HEK293T (cell line): ENCODE data around the gene DCUN1D2.
A peak's percentile ranks its signal among the peaks of the same experiment; 100 is the strongest.

Source experiments
- CTCF ChIA-PET: fragments of 350-600 bp; formaldehyde crosslinking; extraction: SDS; loops from one replicate; lab custom pipeline; 2021; ENCODE audit warnings: antibody characterized with exemption, inconsistent platforms; lab: Yijun Ruan, JAX
- POLR2A ChIA-PET: fragments of 350-600 bp; formaldehyde crosslinking; extraction: SDS; loops from one replicate; lab custom pipeline; 2020; ENCODE audit warnings: antibody characterized with exemption, inconsistent platforms; lab: Yijun Ruan, JAX
- DNase-seq: peaks from one replicate; pipeline ENCODE4 v3.0.0; 2012; ENCODE audit warnings: mixed read lengths; ENCODE audit errors: extremely low spot score
- ARNT ChIP-seq: fragments of 450-650 bp; IDR thresholded peaks from 2 replicates; pipeline ENCODE4 v1.6.1; 2017; ENCODE audit warnings: mild to moderate bottlenecking
- BHLHE40 ChIP-seq: fragments of 450-650 bp; IDR thresholded peaks from 2 replicates; pipeline ENCODE4 v1.6.1; 2016; ENCODE audit warnings: mild to moderate bottlenecking, moderate library complexity, borderline replicate concordance
- CTBP1 ChIP-seq: fragments of 450-650 bp; IDR thresholded peaks from 2 replicates; pipeline ENCODE4 v1.6.1; 2016; ENCODE audit warnings: borderline replicate concordance
- ELF4 ChIP-seq: fragments of 450-650 bp; IDR thresholded peaks from 2 replicates; pipeline ENCODE4 v1.6.1; 2017; ENCODE audit warnings: antibody characterized with exemption
- FOXA1 ChIP-seq: fragments of 450-650 bp; IDR thresholded peaks from 2 replicates; pipeline ENCODE4 v1.6.1; 2016; ENCODE audit warnings: mild to moderate bottlenecking
- FOXK2 ChIP-seq: fragments of 450-650 bp; IDR thresholded peaks from 2 replicates; pipeline ENCODE4 v1.6.1; 2016; ENCODE audit warnings: mild to moderate bottlenecking
- FOXM1 ChIP-seq: fragments of 450-650 bp; IDR thresholded peaks from 2 replicates; pipeline ENCODE4 v1.6.1; 2017; ENCODE audit warnings: mild to moderate bottlenecking, borderline replicate concordance
- HDGF ChIP-seq: fragments of 450-650 bp; IDR thresholded peaks from 2 replicates; pipeline ENCODE4 v1.6.1; 2017; ENCODE audit warnings: antibody characterized with exemption, borderline replicate concordance
- L3MBTL2 ChIP-seq: fragments of 450-650 bp; conservative IDR thresholded peaks from 2 replicates; pipeline ENCODE4 v1.6.1; 2016; ENCODE audit warnings: mild to moderate bottlenecking
- LEF1 ChIP-seq: fragments of 450-650 bp; IDR thresholded peaks from 2 replicates; pipeline ENCODE4 v1.6.1; 2017; ENCODE audit warnings: mild to moderate bottlenecking, borderline replicate concordance
- NFRKB ChIP-seq: fragments of 450-650 bp; IDR thresholded peaks from 2 replicates; pipeline ENCODE4 v1.6.1; 2016; ENCODE audit warnings: mild to moderate bottlenecking, moderate library complexity
- PKNOX1 ChIP-seq: fragments of 450-650 bp; IDR thresholded peaks from 2 replicates; pipeline ENCODE4 v1.6.1; 2016
- SP1 ChIP-seq: fragments of 450-650 bp; IDR thresholded peaks from 2 replicates; pipeline ENCODE4 v1.6.1; 2017
- SUZ12 ChIP-seq: fragments of 450-650 bp; IDR thresholded peaks from 2 replicates; pipeline ENCODE4 v1.6.1; 2016; ENCODE audit warnings: mild to moderate bottlenecking
- TARDBP ChIP-seq: fragments of 450-650 bp; IDR thresholded peaks from 2 replicates; pipeline ENCODE4 v1.6.1; 2016
- ZNF384 ChIP-seq: fragments of 450-650 bp; IDR thresholded peaks from 2 replicates; pipeline ENCODE4 v1.6.1; 2016

The DCUN1D2 gene

DNA sequence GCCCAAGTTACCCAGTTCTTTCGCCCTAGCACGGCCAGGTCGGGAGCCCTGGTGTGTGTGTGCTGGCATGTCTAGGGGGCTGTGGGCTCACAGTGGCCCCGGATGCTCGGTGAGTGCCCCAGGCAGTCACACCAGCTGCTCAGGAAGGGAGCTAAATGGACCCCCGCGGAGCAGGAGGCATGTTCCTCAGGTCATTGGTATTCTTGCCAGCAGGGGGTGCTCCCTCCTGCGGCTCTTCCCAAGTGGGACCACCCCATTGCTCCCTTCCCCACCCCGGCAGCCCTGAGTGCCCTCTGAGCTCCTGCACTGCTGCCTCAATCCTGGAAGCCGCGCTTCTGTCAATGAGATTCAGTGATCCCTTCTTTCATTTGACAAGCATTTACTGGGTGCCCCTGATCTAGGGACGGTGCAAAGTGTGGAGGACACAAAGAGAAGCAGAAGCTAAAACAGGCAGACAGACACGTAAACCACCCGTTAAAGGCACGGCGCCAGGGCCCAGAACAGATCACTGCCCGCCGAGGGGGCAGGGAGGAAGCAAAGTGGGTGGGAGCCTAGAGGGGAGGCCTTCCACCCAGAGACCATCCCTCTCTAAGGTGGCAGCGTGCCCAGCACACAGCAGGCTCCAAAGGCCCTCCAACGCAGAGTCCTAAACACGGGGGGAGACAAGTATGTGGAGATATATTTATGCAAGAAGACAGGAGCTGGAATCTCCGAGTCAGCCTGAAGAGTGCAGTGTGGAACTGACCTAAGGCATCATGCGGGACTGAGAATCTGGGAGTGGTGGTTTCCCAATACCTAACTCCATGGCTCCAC lies 32.1 kb downstream of the DCUN1D2 start:
- POLR2A ChIA-PET, result no interaction called here
- TF ChIP-seq L3MBTL2 (no peak), ZNF384 (no peak), LEF1 (no peak), ELF4 (no peak), PKNOX1 (no peak), SP1 (no peak), FOXM1 (no peak), FOXA1 (no peak), SUZ12 (no peak), CTBP1 (no peak), NFRKB (no peak), ARNT (no peak)
- DNase-seq, result peak; percentile 14
- CTCF ChIA-PET, result interaction anchor here (0.6 to 2.7 kb wide), 4 partner anchors 19 to 167 kb away, joined by 3 to 18 read pairs (median 3); no protein-coding TSS in a partner anchor

DNA sequence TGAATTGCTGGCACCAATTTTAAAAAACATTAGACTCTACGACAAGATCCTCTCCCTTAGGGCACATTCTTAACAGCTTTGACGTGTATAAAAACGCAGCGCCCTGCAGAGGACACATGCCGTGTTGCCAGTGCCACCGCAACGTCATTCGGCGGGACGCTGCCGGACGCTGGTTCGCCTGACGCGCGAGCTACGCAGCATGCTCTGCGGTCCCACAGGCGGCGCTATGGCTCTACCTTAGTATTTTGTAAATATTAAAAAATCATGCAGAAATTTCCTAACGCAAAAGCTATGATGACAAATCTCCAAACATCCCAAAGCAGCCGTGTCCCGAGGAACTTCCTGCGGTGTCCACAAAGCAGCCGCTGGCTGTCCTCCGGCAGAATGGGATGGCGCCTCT lies 33.0 kb downstream of the DCUN1D2 start:
- TF ChIP-seq FOXK2 (no peak), TARDBP (no peak), FOXA1 (no peak), ELF4 (no peak), ZNF384 (no peak), FOXM1 (no peak), NFRKB (no peak), ARNT (no peak)
- ChIA-PET POLR2A (no interaction called here), CTCF (interaction anchor here (0.6 to 2.7 kb wide), 3 partner anchors 26 to 166 kb away, joined by 3 to 18 read pairs (median 3); no protein-coding TSS in a partner anchor)

GRCh38 chr13:113456116-113456702 lies 34.3 kb downstream of the DCUN1D2 start:
- no peak for DNase-seq
- TF ChIP-seq FOXA1, result no peak
- TF ChIP-seq CTBP1, result no peak
- no peak for TF ChIP-seq L3MBTL2
- CTCF ChIA-PET, result no interaction called here
- POLR2A ChIA-PET, result no interaction called here

More for the DNA sequence above, 33.0 kb downstream of the DCUN1D2 start:
- no peak for DNase-seq

DNA sequence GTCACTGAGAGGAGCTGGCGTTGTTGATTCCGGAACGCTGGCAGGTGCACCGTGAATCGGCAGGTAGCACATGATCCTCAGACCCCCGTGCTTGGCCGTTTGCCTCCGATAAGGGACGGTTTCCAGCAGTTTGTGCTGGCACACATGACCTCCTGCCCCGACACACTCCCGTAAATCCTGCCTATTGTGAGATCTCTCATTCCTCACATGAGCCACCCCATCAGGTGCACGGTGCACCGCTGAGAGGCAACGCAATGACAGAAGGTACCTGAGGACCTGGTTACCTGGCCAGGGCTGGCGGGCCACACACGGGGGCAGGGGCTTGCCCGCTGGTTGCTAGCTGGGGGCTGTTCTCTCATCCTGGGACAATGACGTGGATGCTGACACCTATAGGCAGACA lies 35.1 kb downstream of the DCUN1D2 start:
- DNase-seq, result no peak
- CTCF ChIA-PET, result no interaction called here
- TF ChIP-seq BHLHE40 (no peak), NFRKB (no peak), ARNT (no peak), SUZ12 (no peak)
- POLR2A ChIA-PET, result interaction anchor here (0.5 kb wide), 1 partner anchor 38 kb away, joined by 3 read pairs; no protein-coding TSS in a partner anchor

DNA sequence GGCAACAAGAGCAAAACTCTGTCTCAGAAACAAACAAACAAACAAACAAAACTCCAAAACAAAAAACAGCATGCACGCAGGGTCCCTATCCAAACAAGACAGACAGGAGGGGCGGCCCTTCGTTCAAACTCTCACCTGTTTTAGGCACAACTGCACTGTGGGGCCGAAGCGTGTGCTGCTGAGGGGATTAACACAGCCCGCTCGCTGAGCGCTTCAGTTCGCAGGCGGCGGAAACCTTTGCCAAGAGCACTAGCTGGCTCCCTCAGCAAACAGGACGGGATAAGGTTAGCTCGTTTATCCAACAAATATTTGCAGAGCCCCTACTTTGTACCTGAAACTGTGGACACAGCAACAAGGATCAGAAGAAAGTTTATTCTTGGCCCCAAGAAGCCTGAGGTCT lies 35.6 kb downstream of the DCUN1D2 start:
- TF ChIP-seq LEF1 (no peak), FOXK2 (no peak), BHLHE40 (no peak), NFRKB (no peak), ARNT (no peak), TARDBP (no peak), FOXA1 (no peak), SP1 (no peak), PKNOX1 (no peak), SUZ12 (no peak), ELF4 (no peak), ZNF384 (no peak), CTBP1 (no peak), FOXM1 (no peak), L3MBTL2 (no peak), HDGF (no peak)
- POLR2A ChIA-PET, result interaction anchor here (0.5 kb wide), 1 partner anchor 38 kb away, joined by 3 read pairs; no protein-coding TSS in a partner anchor
- CTCF ChIA-PET, result no interaction called here
- no peak for DNase-seq

GRCh38 chr13:113452942-113453901 lies 37.3 kb downstream of the DCUN1D2 start, which contains the start of gene ADPRHL1:
Gene ADPRHL1, minus strand, starts transcription at chr13:113453488. Its CDS starts 51 bp downstream, at chr13:113453437.
- TF ChIP-seq BHLHE40 (no peak), ZNF384 (no peak), TARDBP (no peak), L3MBTL2 (no peak), ARNT (no peak), CTBP1 (no peak), FOXM1 (no peak), SUZ12 (no peak), NFRKB (no peak), ELF4 (no peak)
- CTCF ChIA-PET, result no interaction called here
- no peak for DNase-seq
- POLR2A ChIA-PET, result no interaction called here
